Liver (tissue), 3 donors: Measurements from ENCODE around the gene HCRTR1.

Experiments used
- HNF4G ChIP-seq: IDR thresholded peaks from 2 replicates; pipeline ENCODE4 v1.6.1; 2016; ENCODE audit warnings: antibody characterized with exemption
- JUND ChIP-seq, 2 donors: IDR thresholded peaks; 2 replicates each; pipeline ENCODE4 v1.6.1; 2016; ENCODE audit warnings: antibody characterized with exemption in 2 of 2
- TAF1 ChIP-seq: conservative IDR thresholded peaks from 2 replicates; pipeline ENCODE4 v1.6.1; 2016; ENCODE audit warnings: antibody characterized with exemption, mild to moderate bottlenecking
- TF ChIP-seq, protein P1 (sequence below): fragments of 150-350 bp; IDR thresholded peaks from 2 replicates; pipeline ENCODE4 v1.5.1; 2017; ENCODE audit warnings: improper control_type of control experiment, low read depth, low read length; ENCODE audit not compliant: missing input control
- donor health status: healthy.
- donor health status: healthy.

DNA sequence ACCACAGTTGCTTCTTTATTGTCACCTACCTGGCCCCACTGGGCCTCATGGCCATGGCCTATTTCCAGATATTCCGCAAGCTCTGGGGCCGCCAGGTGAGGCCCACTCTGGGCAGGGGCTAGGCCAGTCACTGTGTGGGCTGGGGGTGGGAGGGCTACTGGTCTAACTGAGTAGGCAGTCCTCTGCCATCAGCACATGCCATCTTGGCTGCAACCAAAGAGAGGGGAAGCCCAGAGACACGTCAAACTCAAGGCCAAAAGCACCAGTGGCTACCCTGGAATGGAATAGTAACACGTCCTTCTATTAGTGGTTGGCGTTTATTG, 4.0 kb downstream of the HCRTR1 start:
- TF ChIP-seq TAF1 (no peak), JUND (IDR thresholded peaks at IDR 0.05) (no peak), HNF4G (no peak)
- TF ChIP-seq, protein P1, sequence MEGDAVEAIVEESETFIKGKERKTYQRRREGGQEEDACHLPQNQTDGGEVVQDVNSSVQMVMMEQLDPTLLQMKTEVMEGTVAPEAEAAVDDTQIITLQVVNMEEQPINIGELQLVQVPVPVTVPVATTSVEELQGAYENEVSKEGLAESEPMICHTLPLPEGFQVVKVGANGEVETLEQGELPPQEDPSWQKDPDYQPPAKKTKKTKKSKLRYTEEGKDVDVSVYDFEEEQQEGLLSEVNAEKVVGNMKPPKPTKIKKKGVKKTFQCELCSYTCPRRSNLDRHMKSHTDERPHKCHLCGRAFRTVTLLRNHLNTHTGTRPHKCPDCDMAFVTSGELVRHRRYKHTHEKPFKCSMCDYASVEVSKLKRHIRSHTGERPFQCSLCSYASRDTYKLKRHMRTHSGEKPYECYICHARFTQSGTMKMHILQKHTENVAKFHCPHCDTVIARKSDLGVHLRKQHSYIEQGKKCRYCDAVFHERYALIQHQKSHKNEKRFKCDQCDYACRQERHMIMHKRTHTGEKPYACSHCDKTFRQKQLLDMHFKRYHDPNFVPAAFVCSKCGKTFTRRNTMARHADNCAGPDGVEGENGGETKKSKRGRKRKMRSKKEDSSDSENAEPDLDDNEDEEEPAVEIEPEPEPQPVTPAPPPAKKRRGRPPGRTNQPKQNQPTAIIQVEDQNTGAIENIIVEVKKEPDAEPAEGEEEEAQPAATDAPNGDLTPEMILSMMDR, result no peak
